GM21786 (cell line): ENCODE measurements around the gene DHRS7.

ENCODE experiments used
- ATAC-seq: cut with Tn5 transposase; IDR thresholded peaks from one replicate; pipeline ENCODE4 v1.9.1; 2021; ENCODE audit not compliant: unreplicated experiment

Gene DHRS7

DNA sequence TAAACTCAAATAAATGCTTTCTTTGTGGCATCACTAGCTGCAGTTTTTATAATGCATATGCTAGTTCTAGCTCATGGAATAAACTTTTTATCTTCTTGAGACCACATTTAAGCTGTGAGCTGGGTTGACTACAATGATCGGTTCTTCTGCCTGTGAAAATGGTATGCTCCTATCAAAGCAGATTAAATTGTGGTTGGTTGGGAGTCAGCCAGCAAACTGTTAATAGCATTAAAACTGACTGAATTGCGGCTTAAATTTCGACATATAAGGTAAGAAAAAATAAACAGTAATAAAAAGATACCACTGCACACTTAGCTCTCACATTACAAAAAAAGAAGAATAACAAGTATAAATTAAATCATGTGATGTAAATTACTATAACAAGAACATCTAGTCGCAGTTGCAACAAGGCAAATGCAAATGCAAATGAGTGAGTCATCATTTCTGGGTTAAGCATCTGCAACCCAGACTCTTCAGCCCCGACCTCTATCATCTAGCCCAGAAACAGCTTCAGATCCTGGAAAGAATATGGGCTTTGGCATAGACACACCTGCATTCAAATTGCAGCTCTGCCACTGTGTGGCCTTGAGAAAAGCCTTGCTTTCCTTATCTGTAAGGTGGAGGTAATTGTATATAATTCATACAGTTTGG is 19.8 kb upstream of the DHRS7 start:
- no peak for ATAC-seq

DNA sequence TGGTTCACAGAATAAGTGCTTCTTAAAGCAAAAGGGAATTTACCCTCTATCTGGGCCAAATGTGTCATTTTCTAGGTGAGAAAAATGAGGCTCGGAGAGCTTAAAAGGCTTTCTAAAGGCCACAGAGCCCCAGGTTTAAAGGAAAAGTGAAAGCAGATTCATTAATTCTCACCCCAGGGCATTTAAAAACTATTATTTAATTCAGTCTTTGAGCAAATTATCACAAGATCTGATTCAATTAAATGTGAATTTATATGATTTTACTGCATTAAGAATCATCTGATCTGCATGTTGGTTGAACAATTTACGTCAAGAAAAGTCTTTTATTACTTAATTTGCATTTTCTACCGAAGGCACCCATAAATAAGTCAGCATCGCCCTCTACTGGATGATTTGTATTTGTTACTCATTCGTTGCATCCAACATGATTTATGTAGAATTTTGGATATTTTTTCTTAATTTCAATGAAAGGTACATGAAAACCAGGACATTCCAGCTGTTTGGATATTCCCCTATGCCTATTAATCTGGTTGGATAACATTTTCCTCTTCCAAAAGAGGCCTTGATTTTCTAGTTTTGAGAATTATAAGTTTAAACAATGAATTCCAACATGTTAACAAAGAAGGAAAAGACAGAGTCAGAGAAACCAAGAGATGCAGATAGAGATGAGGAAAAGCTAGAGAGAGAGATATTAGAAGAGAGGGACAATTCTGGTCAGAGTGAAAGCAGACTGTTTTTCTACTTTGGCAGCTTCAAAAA is 19.1 kb upstream of the DHRS7 start:
- peak; percentile 42 for ATAC-seq

DNA sequence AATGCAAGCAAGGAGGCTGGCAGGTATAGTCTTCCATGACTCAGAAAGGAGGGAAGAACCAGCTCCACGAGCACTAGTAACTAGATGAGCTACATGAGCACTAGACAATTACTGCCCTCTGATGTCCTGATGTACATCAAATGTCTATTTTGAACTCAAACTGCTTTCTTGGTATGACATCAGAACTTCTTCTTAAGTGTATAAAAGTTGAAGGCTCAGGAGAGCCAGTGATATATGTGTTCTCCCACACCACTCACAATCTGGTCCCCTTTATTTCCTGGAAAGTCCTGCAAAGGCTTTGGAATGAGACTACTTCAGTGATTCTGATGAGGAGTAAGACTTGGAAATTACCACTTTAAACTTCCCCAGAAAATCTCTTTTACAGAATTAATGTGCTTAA is 18.5 kb upstream of the DHRS7 start:
- peak; percentile 49 for ATAC-seq

DNA sequence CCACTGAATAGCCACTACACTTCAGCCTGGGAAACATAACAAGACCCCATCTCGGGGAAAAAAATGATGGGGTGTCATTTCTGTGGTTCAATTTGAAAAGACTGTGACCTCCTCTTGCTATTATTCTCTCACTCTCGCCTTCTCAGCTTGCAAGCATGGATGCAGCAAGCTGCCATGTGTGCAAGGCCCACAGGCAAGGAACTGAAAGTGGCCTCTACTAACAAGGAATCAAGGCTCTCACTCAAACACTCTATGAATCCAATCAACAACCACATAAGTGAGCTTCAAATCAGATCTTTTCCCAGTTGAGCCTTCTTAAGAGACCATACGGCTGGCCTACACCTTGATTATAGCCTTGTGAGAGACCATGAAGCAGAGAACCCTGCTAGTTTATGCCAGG is 17.9 kb upstream of the DHRS7 start:
- ATAC-seq: peak; percentile 27

- ATAC-seq: no peak
These were observed 14.3 kb upstream of the DHRS7 start for GRCh38 chr14:60179431-60179869.

DNA sequence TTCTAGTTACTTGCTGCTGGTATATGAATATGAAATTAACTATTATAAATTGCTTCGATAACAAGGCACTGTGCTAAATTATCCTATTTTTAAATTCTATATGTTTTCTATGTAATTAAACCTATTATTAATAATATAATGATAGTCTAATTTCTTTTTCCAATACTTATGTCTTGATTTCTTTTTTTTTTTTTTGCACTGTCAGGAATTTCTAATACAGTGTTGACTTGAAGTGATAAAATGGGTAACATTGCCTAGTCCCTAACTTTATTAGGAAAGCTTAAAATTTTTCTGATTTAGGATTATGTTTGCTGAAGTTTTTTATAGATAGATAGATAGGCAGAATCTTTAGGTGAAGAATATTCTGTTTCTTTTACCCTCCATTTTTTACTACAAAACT is 13.6 kb upstream of the DHRS7 start:
- ATAC-seq: no peak

- ATAC-seq: no peak
These were observed 13.0 kb upstream of the DHRS7 start for GRCh38 chr14:60178164-60178563.

DNA sequence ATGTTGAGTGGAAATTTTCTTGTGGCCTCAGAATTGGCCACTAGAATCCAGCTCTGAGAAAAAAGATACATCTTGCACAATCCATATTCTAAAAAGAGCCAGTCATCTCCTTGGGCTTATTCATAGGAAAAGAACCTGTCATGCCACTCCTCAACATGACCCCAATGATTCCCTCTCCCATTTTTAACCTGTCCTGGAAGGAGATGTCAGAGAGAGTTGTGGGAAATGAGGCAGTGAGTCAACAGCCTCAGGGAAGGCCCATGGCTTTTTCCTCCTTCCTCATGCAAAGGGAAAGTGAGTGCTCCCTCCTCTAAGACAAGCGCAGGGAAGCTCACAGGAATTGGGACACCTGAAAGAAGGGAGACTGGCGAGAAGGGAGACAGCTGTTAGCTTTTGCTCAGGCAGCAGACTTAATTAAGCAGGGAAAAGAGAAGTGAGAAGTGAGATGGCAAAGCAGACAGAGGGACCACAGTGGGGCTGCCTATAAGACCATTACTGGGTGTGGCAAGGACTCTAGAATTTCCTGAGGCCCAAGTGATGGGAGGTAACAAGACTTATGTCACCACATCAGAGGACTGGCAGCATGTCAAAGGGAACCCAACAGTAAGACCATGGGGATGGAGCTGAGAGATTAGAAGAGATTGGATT is 10.2 kb upstream of the DHRS7 start:
- ATAC-seq: no peak

DNA sequence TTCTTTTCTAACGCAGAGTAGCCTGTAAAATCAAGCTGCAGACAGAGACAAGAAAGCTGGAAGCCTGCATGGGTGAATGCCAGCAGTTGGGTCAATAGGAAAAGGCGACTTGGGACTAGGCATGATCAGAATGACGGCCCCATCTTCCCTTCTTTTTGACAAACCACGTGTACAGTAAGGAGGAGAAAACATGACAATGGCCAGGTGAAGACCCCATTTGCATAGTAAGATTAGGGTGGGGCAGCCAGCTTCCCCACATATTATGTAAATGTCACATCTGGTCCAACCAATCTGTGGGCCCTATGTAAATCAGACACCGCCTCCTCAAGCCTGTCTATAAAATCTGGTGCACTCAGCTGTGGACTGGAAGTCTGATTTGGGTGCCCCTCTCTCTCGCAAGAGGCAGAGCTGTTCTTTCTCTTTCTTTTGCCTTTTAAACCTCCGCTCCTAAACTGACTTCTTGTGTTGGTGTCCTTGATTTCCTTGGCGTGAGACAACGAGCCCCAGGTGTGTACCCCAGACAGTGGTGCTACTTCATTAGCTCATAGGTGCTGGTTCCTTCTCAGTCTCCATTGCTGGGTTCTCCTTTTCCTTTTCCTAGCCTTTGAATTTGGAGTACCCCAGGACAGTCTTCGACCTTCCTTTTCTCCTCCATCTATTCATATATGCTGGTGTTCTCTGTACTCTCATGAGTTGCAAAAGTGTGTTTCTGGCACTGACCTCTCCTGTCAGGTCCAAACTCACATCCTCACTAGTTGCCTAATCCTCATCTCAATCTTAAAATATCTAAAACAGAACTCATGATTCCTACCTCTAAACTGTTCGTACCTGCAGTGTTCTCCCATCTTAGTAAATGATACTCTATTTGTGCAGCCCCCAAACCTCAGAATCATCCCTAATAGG is 9.4 kb upstream of the DHRS7 start:
- no peak for ATAC-seq

DNA sequence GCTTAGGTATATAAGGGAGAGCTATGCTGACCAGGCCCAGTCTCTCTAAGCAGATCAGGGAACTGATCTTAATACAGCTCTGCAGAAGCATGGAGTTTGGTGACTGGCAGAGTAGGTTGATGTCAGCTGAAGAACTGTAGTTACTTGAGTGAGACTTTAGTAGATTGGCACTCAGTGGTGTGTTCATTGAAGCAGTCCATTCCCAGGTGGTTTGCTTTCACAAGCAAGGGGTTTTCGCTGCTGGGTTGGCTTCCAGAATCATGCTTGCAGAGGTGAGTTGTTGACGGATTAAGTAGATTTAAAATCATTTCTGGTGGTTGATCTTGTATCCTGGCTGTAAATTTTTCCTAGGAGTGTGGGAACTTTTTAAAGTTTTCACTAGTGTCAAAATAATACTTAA is 6.5 kb upstream of the DHRS7 start:
- ATAC-seq: no peak

DNA sequence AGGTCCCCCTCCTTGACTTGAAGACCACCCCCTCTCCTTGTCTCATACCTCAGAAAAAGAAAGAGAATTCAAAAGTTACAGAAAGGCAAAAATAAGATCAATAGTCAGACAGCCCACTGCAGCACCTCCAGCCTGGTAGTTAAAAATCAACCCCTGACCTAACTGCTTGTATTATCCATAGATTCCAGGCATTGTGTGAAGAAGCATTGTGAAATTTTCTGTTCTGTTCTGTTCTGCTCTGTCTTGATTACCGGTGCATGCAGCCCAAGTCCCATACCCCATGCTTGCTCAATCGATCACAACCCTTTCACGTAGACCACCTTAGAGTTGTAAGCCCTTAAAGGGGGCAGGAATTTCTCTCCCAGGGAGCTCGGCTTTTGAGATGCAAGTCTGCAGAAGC is 5.8 kb upstream of the DHRS7 start:
- no peak for ATAC-seq

- no peak for ATAC-seq
These were observed 4.5 kb upstream of the DHRS7 start for GRCh38 chr14:60169722-60170121.

GRCh38 chr14:60166142-60166541 is 944 bp upstream of the DHRS7 start:
- no peak for ATAC-seq

DNA sequence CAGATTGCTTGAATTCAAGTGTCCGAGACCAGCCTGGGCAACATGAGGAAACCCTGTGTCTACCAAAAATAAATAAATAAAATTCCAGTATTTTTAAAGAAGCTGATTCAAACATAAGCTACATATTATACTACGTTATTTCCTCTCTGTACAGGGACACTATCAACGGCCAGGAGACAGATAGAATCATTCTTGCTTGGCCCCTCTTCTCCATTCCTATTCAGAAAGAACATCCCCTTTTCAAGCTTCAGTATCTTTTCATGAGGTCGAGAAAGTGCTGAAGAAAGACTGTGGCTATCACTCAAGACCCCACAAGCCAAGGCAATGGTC is 314 bp upstream of the DHRS7 start:
- ATAC-seq: peak; percentile 7

- peak; percentile 7 for ATAC-seq
These were observed 840 bp downstream of the DHRS7 start for GRCh38 chr14:60164404-60164711.

DNA sequence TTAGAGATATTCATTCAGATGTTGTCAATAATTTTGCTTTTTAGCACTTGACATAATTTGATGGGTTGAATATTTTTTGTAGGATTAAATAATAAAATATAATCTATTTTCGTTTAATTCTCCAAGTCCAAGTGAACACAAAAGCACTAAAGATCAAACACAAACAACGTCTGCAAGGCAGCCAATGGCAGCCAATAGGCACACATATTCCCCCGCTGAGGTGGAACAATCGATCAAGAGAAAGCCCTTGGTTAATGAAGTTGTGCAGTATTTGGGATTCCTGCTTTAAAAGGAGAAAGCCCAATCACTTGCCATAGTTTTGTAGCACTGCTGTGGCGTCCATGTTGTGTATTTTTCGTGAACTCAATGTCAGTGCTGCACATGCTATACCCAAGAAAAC is 1.5 kb downstream of the DHRS7 start:
- no peak for ATAC-seq

DNA sequence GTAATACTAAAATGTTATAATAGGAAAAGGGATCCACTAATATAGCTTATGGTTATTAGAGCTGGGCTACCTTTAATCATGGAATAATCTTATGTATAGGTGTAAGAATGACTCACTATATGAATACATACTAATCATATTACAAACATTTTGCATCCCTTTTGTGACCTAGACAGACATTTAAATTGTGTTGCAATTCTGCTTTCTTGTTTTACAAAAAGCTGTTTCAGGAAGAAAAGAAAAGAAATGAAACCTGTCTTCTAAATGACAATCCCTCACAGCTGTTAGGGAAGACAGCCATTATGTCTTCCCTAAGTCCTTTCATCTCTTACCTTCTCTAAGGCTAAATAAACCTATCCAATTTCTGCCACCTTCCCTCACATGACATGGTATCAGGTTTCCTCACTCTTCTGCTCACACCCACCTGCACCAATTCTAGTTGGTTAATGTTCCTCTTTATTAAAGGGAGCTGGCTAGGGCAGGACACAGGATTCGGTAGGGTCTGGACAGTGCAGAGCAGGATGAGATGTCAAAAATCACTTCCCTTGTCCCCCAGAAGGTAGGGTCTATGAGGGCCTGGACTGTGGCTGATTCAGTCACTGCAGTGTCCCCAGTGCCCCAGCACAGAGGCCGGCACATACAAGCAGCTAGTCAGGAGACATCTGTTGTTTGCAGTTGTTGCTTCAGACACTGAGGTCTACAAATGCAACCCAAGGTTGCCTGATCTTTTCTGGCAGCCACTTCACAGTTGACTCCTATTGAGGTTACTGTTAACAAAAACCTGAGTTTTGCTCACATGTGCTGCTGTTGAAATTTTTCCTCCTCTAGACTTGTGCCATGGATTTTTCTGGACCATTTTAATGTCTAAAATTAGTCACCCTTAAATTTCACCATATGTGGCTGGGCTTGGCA is 3.7 kb downstream of the DHRS7 start:
- ATAC-seq: no peak

- no peak for ATAC-seq
These were observed 4.8 kb downstream of the DHRS7 start for GRCh38 chr14:60160422-60160821.

DNA sequence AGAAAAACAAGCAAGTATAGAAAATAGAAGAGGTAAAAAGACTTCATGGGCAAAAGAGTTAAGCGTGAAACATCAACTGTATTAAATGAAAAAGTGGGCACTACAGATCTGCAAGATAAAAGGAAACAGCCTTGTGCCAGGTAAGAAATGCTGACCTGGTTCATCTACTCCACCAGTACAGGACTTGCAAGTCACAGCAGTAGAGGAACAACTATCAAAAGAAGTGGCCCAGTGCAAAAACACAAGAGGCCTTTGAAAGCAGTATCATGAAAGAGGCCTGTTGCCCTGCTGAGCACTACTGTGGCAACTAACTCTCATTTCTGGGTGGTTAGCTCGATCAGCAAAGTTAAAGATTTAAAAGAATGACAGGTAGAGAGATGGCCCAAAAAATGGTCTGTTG is 10.5 kb downstream of the DHRS7 start:
- ATAC-seq: no peak

GRCh38 chr14:60153991-60154390 is 11.2 kb downstream of the DHRS7 start:
- ATAC-seq: no peak

DNA sequence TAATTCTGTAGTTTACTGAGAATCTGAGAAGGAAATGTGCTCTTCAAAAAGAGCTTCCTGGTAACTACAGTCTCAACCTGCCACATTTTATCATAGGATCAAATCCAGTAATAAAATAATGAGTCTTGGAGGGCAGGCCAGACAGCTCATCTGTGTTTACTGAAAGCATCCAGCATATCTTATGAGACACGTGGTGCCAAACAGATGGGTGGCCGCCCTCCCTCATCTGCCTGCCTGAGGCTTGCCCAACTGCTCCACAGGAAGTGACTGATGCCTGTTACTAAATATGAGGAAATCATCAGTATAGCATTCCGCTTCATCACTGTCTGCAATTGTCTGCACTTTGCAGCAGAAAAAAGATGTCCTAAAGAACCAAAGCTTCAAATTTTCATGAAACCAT is 13.5 kb downstream of the DHRS7 start:
- ATAC-seq: peak; percentile 92
